B cell (primary cell): Measurements from ENCODE around the gene INPP4A.

ENCODE experiments used
- EZH2 ChIP-seq: IDR thresholded peaks from 2 replicates; pipeline ENCODE4 v1.6.1; 2012; ENCODE audit warnings: borderline replicate concordance, low read depth, mild to moderate bottlenecking, moderate library complexity, low read length; ENCODE audit not compliant: insufficient read depth, poor library complexity, severe bottlenecking
- TF ChIP-seq, protein P1 (sequence below): fragments of 200-600 bp; IDR thresholded peaks from one replicate; pipeline ENCODE4 v1.8.0; 2022; ENCODE audit warnings: antibody characterized with exemption, mild to moderate bottlenecking

DNA sequence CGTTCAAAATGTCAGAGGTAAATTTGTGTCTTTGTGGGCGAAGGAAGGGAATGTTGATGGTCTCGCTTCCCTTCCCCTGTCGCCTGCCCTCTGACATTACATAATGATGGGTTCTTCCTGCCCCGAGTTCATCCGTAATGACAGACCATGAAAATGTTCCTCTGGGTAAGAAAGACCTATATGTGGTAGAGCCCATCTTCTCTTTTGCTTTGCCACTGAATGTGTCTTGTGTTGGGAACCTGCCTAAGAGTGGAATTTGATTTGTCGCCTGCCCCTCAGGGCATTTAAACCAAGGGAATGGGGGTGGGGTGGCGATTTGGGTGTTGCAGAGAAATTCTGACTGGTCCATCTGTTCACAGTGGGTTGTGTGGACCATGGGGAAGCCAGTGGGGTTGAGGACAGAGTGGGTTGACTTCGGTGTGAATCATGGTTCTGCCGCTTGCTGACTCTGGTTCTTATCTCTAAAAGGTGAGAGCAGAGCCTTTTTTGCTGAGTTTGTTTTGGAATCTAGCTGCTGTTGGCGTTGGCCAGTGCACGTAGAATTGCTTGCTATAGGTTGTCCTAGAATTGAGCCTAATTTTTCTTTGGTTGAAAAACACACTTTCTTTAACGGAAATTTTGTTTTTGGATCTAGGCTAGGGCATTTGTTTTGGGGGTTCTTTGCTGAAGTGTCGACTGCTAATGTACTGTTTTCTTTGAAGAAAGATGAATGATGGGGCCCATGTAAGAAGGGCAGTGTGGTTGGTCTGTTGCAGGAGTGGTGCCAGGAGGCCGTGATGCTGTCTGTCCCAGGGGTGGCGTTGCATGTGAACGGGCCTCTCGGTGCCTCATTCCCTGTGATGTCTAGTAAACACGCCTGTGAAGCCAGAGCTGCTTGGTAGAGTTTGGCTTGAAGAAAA lies 1.3 kb downstream of the INPP4A start:
- TF ChIP-seq, protein P1, sequence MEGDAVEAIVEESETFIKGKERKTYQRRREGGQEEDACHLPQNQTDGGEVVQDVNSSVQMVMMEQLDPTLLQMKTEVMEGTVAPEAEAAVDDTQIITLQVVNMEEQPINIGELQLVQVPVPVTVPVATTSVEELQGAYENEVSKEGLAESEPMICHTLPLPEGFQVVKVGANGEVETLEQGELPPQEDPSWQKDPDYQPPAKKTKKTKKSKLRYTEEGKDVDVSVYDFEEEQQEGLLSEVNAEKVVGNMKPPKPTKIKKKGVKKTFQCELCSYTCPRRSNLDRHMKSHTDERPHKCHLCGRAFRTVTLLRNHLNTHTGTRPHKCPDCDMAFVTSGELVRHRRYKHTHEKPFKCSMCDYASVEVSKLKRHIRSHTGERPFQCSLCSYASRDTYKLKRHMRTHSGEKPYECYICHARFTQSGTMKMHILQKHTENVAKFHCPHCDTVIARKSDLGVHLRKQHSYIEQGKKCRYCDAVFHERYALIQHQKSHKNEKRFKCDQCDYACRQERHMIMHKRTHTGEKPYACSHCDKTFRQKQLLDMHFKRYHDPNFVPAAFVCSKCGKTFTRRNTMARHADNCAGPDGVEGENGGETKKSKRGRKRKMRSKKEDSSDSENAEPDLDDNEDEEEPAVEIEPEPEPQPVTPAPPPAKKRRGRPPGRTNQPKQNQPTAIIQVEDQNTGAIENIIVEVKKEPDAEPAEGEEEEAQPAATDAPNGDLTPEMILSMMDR = no peak
- TF ChIP-seq EZH2 = no peak
